WTC11 (cell line): ENCODE measurements around the gene DUSP6. TPM values are rescaled to one million over a fixed set of nuclear protein-coding genes. Genes with fewer than 3 reads are reported as not detected.

Experiments
- ATF1 ChIP-seq: sonication (generic); formaldehyde crosslinking; IDR thresholded peaks from 2 replicates; pipeline ENCODE4 v1.8.1; 2023; ENCODE audit warnings: mild to moderate bottlenecking, moderate library complexity, missing genetic modification reagents
- GRHL2 ChIP-seq: fragments of 250-450 bp; sonication (Bioruptor Pico); IDR thresholded peaks from 2 replicates; pipeline ENCODE4 v1.8.0; 2022; ENCODE audit warnings: mild to moderate bottlenecking, moderate library complexity; ENCODE audit not compliant: insufficient replicate concordance, severe bottlenecking
- MXD4 ChIP-seq: fragments of 250-450 bp; sonication (Bioruptor Pico); IDR thresholded peaks from 2 replicates; pipeline ENCODE4 v1.8.0; 2021; ENCODE audit warnings: mild to moderate bottlenecking, moderate library complexity, borderline replicate concordance
- NFATC4 ChIP-seq: fragments of 250-450 bp; sonication (Bioruptor Pico); IDR thresholded peaks from 2 replicates; pipeline ENCODE4 v1.9.0; 2021; ENCODE audit warnings: mild to moderate bottlenecking
- SMAD4 ChIP-seq: sonication (generic); formaldehyde crosslinking; IDR thresholded peaks from 2 replicates; pipeline ENCODE4 v1.8.0; 2022; ENCODE audit warnings: mild to moderate bottlenecking, missing genetic modification reagents
- ZNF232 ChIP-seq: sonication (generic); formaldehyde crosslinking; IDR thresholded peaks from 2 replicates; pipeline ENCODE4 v1.8.0; 2022; ENCODE audit warnings: mild to moderate bottlenecking, missing genetic modification reagents
- ZNF263 ChIP-seq: sonication (generic); formaldehyde crosslinking; IDR thresholded peaks from 2 replicates; pipeline ENCODE4 v1.8.1; 2022; ENCODE audit warnings: low read depth, mild to moderate bottlenecking, moderate library complexity, missing genetic modification reagents
- ZNF423 ChIP-seq: fragments of 250-450 bp; sonication (Bioruptor Pico); IDR thresholded peaks from 2 replicates; pipeline ENCODE4 v2.1.2; 2022; ENCODE audit warnings: mild to moderate bottlenecking, moderate library complexity
- total RNA-seq: library from RNA; stranded (reverse); gene quantifications from 3 replicates; pipeline ENCODE4 v1.2.3, GENCODE V29; 2021
- TF ChIP-seq, protein P1 (sequence below): sonication (generic); formaldehyde crosslinking; IDR thresholded peaks from 2 replicates; pipeline ENCODE4 v1.8.0; 2022; ENCODE audit warnings: missing genetic modification reagents
- TF ChIP-seq, protein P2 (sequence below): sonication (generic); formaldehyde crosslinking; IDR thresholded peaks from 2 replicates; pipeline ENCODE4 v1.8.0; 2023; ENCODE audit warnings: mild to moderate bottlenecking, missing genetic modification reagents
- TF ChIP-seq, protein P3 (sequence below): sonication (generic); formaldehyde crosslinking; conservative IDR thresholded peaks from 2 replicates; pipeline ENCODE4 v1.8.1; 2022; ENCODE audit warnings: mild to moderate bottlenecking, missing genetic modification reagents
- TF ChIP-seq, protein P4 (sequence below): sonication (generic); formaldehyde crosslinking; IDR thresholded peaks from 2 replicates; pipeline ENCODE4 v1.8.1; 2023; ENCODE audit warnings: mild to moderate bottlenecking, missing genetic modification reagents, borderline replicate concordance
- TF ChIP-seq, protein P5 (sequence below): fragments of 200-600 bp; IDR thresholded peaks from 2 replicates; pipeline ENCODE4 v1.8.0; 2022; ENCODE audit warnings: antibody characterized with exemption
- TF ChIP-seq, protein P6 (sequence below): sonication (generic); formaldehyde crosslinking; IDR thresholded peaks from 2 replicates; pipeline ENCODE4 v1.8.1; 2023; ENCODE audit warnings: mild to moderate bottlenecking, missing genetic modification reagents
- TF ChIP-seq, protein P7 (sequence below): fragments of 250-450 bp; sonication (Bioruptor Pico); IDR thresholded peaks from 2 replicates; pipeline ENCODE4 v1.9.0; 2021; ENCODE audit warnings: mild to moderate bottlenecking, borderline replicate concordance
- TF ChIP-seq, protein P8 (sequence below): sonication (generic); formaldehyde crosslinking; IDR thresholded peaks from 2 replicates; pipeline ENCODE4 v1.8.1; 2023; ENCODE audit warnings: mild to moderate bottlenecking, moderate library complexity, missing genetic modification reagents
- TF ChIP-seq, protein P9 (sequence below): sonication (generic); formaldehyde crosslinking; IDR thresholded peaks from 2 replicates; pipeline ENCODE4 v1.8.0; 2023; ENCODE audit warnings: missing genetic modification reagents

The DUSP6 gene
- total RNA-seq, 1 experiment from 2014 or later: 245 TPM

DNA sequence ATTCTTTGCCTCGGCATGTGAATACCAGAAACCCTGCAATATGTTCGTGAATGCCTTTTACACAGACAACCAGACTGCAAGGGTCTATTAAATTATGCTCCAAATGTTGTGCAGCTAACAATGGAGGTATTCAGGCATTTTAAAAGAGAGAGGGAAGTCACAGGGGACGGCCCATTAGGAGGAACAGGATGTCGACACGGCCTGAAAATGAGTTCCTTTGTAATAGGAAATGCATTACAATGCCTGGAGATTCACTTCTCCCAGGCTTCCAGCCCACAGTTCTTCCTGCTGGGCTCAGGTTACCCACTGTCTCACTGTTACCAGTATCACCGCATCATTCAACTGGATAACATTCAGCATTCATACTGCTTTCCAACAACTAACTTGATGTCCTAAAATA lies 2.5 kb downstream of the DUSP6 start (continued):
- TF ChIP-seq, protein P1, sequence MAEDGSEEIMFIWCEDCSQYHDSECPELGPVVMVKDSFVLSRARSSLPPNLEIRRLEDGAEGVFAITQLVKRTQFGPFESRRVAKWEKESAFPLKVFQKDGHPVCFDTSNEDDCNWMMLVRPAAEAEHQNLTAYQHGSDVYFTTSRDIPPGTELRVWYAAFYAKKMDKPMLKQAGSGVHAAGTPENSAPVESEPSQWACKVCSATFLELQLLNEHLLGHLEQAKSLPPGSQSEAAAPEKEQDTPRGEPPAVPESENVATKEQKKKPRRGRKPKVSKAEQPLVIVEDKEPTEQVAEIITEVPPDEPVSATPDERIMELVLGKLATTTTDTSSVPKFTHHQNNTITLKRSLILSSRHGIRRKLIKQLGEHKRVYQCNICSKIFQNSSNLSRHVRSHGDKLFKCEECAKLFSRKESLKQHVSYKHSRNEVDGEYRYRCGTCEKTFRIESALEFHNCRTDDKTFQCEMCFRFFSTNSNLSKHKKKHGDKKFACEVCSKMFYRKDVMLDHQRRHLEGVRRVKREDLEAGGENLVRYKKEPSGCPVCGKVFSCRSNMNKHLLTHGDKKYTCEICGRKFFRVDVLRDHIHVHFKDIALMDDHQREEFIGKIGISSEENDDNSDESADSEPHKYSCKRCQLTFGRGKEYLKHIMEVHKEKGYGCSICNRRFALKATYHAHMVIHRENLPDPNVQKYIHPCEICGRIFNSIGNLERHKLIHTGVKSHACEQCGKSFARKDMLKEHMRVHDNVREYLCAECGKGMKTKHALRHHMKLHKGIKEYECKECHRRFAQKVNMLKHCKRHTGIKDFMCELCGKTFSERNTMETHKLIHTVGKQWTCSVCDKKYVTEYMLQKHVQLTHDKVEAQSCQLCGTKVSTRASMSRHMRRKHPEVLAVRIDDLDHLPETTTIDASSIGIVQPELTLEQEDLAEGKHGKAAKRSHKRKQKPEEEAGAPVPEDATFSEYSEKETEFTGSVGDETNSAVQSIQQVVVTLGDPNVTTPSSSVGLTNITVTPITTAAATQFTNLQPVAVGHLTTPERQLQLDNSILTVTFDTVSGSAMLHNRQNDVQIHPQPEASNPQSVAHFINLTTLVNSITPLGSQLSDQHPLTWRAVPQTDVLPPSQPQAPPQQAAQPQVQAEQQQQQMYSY (CRISPR knock-in tag): no peak
- TF ChIP-seq, protein P2, sequence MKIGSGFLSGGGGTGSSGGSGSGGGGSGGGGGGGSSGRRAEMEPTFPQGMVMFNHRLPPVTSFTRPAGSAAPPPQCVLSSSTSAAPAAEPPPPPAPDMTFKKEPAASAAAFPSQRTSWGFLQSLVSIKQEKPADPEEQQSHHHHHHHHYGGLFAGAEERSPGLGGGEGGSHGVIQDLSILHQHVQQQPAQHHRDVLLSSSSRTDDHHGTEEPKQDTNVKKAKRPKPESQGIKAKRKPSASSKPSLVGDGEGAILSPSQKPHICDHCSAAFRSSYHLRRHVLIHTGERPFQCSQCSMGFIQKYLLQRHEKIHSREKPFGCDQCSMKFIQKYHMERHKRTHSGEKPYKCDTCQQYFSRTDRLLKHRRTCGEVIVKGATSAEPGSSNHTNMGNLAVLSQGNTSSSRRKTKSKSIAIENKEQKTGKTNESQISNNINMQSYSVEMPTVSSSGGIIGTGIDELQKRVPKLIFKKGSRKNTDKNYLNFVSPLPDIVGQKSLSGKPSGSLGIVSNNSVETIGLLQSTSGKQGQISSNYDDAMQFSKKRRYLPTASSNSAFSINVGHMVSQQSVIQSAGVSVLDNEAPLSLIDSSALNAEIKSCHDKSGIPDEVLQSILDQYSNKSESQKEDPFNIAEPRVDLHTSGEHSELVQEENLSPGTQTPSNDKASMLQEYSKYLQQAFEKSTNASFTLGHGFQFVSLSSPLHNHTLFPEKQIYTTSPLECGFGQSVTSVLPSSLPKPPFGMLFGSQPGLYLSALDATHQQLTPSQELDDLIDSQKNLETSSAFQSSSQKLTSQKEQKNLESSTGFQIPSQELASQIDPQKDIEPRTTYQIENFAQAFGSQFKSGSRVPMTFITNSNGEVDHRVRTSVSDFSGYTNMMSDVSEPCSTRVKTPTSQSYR (CRISPR knock-in tag): no peak
- TF ChIP-seq ZNF232 (CRISPR knock-in tag) (0 out of 2 replicates have a peak, but pooled peaks have one; percentile 5), SMAD4 (CRISPR knock-in tag) (no peak), GRHL2 (no peak), ZNF423 (CRISPR knock-in tag) (no peak), MXD4 (CRISPR knock-in tag) (no peak), ATF1 (CRISPR knock-in tag) (no peak), NFATC4 (CRISPR knock-in tag) (no peak), ZNF263 (CRISPR knock-in tag) (no peak)
- TF ChIP-seq, protein P3, sequence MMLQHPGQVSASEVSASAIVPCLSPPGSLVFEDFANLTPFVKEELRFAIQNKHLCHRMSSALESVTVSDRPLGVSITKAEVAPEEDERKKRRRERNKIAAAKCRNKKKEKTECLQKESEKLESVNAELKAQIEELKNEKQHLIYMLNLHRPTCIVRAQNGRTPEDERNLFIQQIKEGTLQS: no peak
- TF ChIP-seq, protein P4, sequence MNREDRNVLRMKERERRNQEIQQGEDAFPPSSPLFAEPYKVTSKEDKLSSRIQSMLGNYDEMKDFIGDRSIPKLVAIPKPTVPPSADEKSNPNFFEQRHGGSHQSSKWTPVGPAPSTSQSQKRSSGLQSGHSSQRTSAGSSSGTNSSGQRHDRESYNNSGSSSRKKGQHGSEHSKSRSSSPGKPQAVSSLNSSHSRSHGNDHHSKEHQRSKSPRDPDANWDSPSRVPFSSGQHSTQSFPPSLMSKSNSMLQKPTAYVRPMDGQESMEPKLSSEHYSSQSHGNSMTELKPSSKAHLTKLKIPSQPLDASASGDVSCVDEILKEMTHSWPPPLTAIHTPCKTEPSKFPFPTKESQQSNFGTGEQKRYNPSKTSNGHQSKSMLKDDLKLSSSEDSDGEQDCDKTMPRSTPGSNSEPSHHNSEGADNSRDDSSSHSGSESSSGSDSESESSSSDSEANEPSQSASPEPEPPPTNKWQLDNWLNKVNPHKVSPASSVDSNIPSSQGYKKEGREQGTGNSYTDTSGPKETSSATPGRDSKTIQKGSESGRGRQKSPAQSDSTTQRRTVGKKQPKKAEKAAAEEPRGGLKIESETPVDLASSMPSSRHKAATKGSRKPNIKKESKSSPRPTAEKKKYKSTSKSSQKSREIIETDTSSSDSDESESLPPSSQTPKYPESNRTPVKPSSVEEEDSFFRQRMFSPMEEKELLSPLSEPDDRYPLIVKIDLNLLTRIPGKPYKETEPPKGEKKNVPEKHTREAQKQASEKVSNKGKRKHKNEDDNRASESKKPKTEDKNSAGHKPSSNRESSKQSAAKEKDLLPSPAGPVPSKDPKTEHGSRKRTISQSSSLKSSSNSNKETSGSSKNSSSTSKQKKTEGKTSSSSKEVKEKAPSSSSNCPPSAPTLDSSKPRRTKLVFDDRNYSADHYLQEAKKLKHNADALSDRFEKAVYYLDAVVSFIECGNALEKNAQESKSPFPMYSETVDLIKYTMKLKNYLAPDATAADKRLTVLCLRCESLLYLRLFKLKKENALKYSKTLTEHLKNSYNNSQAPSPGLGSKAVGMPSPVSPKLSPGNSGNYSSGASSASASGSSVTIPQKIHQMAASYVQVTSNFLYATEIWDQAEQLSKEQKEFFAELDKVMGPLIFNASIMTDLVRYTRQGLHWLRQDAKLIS: no peak; the same call in 1 of the 2 replicates
- TF ChIP-seq, protein P5, sequence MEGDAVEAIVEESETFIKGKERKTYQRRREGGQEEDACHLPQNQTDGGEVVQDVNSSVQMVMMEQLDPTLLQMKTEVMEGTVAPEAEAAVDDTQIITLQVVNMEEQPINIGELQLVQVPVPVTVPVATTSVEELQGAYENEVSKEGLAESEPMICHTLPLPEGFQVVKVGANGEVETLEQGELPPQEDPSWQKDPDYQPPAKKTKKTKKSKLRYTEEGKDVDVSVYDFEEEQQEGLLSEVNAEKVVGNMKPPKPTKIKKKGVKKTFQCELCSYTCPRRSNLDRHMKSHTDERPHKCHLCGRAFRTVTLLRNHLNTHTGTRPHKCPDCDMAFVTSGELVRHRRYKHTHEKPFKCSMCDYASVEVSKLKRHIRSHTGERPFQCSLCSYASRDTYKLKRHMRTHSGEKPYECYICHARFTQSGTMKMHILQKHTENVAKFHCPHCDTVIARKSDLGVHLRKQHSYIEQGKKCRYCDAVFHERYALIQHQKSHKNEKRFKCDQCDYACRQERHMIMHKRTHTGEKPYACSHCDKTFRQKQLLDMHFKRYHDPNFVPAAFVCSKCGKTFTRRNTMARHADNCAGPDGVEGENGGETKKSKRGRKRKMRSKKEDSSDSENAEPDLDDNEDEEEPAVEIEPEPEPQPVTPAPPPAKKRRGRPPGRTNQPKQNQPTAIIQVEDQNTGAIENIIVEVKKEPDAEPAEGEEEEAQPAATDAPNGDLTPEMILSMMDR: no peak
- TF ChIP-seq, protein P6, sequence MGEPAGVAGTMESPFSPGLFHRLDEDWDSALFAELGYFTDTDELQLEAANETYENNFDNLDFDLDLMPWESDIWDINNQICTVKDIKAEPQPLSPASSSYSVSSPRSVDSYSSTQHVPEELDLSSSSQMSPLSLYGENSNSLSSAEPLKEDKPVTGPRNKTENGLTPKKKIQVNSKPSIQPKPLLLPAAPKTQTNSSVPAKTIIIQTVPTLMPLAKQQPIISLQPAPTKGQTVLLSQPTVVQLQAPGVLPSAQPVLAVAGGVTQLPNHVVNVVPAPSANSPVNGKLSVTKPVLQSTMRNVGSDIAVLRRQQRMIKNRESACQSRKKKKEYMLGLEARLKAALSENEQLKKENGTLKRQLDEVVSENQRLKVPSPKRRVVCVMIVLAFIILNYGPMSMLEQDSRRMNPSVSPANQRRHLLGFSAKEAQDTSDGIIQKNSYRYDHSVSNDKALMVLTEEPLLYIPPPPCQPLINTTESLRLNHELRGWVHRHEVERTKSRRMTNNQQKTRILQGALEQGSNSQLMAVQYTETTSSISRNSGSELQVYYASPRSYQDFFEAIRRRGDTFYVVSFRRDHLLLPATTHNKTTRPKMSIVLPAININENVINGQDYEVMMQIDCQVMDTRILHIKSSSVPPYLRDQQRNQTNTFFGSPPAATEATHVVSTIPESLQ (CRISPR knock-in tag): no peak
- TF ChIP-seq, protein P7, sequence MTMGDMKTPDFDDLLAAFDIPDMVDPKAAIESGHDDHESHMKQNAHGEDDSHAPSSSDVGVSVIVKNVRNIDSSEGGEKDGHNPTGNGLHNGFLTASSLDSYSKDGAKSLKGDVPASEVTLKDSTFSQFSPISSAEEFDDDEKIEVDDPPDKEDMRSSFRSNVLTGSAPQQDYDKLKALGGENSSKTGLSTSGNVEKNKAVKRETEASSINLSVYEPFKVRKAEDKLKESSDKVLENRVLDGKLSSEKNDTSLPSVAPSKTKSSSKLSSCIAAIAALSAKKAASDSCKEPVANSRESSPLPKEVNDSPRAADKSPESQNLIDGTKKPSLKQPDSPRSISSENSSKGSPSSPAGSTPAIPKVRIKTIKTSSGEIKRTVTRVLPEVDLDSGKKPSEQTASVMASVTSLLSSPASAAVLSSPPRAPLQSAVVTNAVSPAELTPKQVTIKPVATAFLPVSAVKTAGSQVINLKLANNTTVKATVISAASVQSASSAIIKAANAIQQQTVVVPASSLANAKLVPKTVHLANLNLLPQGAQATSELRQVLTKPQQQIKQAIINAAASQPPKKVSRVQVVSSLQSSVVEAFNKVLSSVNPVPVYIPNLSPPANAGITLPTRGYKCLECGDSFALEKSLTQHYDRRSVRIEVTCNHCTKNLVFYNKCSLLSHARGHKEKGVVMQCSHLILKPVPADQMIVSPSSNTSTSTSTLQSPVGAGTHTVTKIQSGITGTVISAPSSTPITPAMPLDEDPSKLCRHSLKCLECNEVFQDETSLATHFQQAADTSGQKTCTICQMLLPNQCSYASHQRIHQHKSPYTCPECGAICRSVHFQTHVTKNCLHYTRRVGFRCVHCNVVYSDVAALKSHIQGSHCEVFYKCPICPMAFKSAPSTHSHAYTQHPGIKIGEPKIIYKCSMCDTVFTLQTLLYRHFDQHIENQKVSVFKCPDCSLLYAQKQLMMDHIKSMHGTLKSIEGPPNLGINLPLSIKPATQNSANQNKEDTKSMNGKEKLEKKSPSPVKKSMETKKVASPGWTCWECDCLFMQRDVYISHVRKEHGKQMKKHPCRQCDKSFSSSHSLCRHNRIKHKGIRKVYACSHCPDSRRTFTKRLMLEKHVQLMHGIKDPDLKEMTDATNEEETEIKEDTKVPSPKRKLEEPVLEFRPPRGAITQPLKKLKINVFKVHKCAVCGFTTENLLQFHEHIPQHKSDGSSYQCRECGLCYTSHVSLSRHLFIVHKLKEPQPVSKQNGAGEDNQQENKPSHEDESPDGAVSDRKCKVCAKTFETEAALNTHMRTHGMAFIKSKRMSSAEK (CRISPR knock-in tag): no peak
- TF ChIP-seq, protein P8, sequence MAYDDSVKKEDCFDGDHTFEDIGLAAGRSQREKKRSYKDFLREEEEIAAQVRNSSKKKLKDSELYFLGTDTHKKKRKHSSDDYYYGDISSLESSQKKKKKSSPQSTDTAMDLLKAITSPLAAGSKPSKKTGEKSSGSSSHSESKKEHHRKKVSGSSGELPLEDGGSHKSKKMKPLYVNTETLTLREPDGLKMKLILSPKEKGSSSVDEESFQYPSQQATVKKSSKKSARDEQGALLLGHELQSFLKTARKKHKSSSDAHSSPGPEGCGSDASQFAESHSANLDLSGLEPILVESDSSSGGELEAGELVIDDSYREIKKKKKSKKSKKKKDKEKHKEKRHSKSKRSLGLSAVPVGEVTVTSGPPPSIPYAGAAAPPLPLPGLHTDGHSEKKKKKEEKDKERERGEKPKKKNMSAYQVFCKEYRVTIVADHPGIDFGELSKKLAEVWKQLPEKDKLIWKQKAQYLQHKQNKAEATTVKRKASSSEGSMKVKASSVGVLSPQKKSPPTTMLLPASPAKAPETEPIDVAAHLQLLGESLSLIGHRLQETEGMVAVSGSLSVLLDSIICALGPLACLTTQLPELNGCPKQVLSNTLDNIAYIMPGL (CRISPR knock-in tag): no peak
- TF ChIP-seq, protein P9, sequence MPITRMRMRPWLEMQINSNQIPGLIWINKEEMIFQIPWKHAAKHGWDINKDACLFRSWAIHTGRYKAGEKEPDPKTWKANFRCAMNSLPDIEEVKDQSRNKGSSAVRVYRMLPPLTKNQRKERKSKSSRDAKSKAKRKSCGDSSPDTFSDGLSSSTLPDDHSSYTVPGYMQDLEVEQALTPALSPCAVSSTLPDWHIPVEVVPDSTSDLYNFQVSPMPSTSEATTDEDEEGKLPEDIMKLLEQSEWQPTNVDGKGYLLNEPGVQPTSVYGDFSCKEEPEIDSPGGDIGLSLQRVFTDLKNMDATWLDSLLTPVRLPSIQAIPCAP: no peak
